NCI-H2107 treated with DMSO at 0.1 percent for 48 hours (cell line): ENCODE results near the gene POLD1.
"Not testable (repeated sequence)": the region's sequence is repeated elsewhere in the genome, so short reads cannot be mapped to it uniquely, and the experiment has no call there.

Source experiments
- DNase-seq: peaks from one replicate; lab custom pipeline; 2025; ENCODE audit not compliant: unreplicated experiment; lab: John Stamatoyannopoulos, UW

The POLD1 gene

GRCh38 chr19:50383852-50384684 lies at the start of gene POLD1:
TSS of gene POLD1 (plus strand) at chr19:50384347. CDS start at chr19:50398852, 14,505 bp downstream.
- DNase-seq = peak; percentile 95

- DNase-seq = no peak
These were observed 49.3 kb upstream of the POLD1 start for GRCh38 chr19:50334741-50335421.

GRCh38 chr19:50337031-50337430 lies 47.1 kb upstream of the POLD1 start:
- not testable (repeated sequence) for DNase-seq

DNA sequence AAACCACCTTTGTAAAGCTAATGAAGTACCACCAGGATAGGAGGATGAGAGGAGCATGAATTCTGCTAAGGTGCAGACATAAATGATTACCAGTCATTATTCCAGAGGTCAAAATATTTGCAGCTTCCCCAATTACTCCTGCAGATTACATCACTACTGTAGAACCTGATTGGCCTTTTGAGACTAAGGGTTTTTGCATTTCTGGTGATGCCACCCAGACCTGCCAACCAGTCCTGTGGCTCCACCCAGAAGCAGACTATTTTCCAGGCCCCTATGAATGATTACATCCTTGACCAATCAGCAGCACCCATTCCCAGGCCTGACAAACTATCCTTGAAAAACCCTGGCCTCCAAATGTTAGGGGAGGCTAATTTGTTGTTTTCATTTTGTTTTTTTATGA lies 43.8 kb upstream of the POLD1 start:
- no peak for DNase-seq

- DNase-seq = no peak
These were observed 43.0 kb upstream of the POLD1 start for GRCh38 chr19:50341091-50341564.

DNA sequence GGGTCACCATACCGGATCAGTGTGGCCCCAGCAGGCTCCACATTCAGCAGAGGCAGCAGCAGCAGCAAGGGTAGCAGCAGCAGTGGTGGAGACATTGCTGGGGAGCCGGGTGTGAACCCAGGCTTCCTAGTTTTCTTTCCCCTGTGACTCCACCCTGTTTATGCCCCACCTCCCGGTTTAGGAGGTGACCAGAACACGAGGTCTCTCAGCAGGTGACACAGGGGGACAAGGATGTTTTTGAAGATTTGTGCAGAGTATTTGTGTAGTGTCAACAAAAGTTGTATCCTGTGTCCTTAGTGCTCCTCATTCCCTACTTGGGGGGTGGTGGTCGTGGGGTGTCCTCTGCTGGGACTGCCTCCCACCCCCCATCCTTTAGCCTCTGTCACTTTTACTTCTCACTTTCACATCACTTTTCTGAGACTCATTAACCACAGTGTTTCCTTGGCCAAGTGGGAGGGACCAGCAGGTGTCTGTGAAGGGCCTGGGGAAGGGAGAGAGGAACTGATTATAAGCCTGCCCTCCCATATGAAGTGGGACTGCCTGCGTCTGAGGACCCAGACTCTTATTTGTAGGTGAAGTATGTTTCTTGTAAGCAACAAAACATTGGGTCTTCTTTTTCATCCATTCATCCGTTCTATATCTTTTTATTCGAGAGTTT lies 39.4 kb upstream of the POLD1 start:
- no peak for DNase-seq

GRCh38 chr19:50347089-50347581 lies 37.0 kb upstream of the POLD1 start:
- not testable (repeated sequence) for DNase-seq

DNA sequence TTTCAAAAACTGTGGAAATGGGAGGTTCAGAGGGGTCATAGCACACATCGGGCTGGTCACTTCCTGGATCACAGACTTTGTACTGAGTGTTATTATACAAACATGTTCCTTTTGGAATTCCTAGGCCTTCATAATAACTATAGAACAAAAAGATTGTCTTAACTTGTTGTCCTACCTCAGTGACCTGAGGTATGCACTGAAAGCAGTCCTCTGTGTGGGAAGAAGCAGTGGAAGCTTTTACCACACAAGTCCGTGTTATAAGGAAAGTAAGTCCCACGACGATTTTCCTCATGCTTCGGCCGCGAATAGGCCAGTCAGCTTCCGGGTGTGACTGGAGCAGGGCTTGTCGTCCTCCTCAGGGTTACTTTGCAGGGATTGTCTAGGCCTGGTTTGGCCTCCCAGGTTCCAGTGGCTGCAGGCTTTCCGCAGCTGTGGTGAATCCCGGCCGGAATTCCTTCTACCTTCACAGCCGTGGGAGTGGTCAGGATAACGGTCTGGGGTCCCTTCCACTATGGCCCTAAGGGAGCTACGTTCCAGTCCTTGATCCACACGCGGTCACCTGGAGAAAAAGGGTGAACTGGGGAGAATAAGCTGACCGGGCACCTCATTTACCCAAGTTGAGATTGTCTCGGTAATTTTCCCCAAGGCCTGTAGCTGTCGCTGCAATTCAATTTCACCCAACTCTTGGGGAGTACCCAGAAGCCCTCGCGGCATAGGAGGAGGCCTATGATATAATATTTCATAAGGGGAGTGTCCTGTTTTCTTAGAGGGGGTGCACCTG lies 34.7 kb upstream of the POLD1 start:
- no peak for DNase-seq

DNA sequence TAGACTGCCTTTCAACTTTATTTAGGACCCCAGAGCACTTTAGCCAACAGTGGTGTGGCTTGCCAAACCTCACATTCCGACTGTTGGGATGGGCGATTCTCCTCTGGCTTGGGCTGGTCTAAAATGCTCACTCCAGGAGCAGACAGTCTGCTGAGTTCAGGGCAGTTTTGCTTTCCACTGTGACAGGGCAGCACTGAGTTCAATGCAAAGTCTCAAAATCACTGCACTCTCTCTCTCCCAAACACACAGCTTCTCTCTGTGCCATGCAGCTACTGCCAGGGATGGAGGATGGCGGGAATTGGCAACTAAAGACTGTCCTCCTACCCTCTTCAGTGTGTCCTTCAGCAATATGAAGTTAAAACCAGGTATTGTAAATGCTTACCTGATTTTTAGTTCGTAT lies 31.9 kb upstream of the POLD1 start:
- no peak for DNase-seq

DNA sequence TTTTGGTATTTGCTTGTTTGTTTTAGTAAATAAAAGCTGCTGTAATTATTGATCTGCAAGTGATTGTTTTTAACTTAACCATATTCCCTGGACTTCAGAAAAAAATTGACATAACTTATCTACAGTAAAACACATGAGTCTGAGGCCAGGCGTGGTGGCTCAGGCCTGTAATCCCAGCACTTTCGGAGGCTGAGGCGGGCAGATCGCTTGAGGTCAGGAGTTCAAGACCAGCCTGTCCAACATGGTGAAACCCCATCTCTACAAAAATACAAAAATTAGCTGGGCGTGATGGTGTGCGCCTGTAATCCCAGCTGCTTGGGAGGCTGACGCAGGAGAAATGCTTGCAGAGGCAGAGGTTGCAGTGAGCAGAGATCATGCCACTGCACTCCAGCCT lies 30.7 kb upstream of the POLD1 start:
- not testable (repeated sequence) for DNase-seq

GRCh38 chr19:50356691-50357177 lies 27.4 kb upstream of the POLD1 start:
- no peak for DNase-seq

- DNase-seq = peak; percentile 17
These were observed 26.7 kb upstream of the POLD1 start for GRCh38 chr19:50357178-50358100.

DNA sequence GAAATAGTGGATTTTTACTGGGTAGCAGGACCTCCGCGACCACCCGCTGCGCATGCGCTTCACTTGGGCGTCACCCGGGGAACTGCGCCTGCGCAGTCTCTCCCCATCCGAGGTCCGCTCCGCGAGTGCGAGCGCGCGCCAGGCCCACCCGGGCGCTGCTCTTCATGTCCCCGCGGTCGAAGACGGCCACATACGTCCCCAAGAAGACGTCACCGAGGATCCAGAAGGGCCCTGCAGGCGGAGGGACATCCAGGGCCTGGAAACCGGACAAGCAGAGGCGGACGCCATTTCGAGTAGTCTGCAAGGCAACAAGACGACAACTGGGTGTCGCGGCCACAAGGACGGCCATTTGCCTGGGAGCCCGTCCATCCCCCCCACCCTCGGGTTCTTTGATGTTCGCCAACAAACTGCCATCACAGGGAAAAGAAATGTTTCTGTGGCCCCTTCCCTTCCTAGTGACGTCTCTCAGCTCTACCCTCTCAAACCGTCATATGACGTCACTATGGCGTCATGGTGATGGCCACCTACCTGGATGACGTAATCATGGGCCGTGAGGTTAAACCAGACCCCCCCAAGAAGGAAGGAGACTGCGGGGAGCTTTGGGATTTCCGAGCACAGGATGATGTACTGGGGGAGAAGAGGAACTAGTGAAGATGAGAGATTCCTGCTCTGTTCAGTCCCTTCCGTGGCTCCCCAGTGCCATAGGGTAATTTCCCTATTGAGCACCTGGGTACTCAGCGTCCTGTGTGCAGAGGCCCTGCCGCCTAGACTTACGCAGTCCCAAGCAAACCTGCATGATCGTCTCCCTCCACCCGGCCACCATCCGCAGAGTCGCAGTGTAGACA lies 25.4 kb upstream of the POLD1 start:
- DNase-seq = no peak

DNA sequence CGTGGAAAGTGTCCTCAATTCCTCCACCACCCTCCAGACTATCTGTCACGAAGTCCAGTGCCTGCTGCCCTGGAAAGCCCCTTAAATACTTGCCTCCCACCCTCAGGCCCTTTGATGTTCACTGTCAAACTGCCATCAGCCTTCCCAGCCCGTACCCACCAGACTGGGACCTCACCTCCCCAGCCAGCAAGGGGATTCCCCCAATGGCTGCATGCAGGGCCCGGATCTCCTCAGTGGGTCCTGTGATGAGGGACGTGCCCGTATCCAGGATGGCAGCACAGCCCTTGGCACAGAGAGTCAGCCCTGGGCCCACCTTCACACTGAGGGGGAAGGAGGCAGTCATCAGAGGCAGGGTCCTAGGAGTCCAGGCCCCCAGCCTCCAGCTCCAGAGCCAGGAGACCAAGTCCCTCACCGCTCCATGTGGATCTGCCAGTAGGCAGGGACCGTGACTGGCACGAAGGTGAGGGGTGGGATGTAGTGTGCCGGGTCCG lies 24.8 kb upstream of the POLD1 start:
- DNase-seq = no peak

DNA sequence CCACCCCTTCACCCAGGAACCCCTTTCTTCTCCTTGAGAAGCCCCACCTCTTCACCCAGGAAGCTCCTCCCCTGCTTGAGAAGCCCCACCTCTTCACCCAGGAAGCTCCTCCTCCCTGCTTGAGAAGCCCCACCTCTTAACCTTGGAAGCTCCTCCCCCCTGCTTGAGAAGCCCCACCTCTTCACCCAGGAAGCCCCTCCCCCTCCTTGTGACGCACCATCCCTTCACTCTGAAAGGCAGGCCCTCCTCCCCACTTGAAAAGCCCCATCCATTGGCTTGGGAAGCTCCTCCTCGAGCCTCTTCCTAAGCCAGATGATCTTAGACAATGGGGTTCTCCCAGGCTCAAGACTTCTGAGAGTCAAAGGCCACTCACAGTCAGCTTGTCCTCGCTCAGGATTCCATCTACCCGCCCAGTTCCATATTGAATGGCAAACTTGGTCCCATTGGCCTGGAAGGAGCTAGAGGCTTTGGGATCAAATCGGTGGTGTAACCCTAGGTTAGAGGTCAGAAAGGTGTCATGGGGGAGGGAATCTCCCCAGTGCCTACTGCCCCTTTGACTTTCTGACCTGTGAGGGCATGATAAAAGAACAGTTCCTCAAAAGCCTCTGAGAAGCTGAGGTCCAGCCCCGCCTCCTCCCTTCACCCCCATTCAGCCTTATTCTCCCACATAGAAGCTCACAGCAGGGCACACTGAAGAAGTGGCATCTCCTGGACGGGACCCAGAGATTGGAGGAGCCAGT lies 22.7 kb upstream of the POLD1 start:
- DNase-seq = no peak

- no peak for DNase-seq
These were observed 22.1 kb upstream of the POLD1 start for GRCh38 chr19:50362030-50362412.

DNA sequence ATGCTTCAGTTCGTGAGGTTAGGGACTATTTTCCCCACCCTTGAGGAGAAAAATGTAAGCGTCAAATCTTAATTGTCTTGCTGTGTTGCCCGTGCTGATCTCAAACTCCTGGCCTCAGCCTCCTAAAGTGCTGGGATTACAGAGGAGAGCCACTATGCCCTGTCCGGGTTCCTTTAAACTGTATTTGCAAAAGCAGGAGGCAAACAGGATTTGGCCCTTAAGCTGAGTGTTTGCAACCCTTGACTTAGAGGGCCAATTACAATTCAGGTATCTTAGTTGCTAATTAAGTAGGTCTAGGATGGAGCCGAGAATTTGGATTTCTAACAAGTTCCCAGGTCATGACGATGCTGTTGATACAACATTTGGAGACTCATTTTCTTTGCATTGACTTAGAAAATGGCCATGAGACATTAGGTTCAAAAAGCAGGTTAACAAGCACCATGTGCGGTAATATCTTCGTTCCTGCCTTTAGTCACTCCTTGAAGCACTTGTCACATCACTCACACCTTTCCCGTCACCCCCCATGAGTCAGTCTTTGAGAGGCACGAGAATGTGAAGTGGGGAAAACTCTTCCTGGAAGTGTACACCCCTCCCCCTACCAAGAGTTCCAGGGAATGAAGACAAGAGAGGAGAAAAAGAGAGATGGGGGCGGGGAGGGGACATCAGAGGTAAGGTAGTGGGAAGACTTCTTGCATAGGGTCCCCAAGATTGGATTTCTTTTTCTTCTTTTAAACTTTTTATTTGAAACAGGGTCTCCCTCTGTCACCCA lies 21.3 kb upstream of the POLD1 start:
- no peak for DNase-seq
